Activated CD4-positive, alpha-beta memory T cell treated with anti-CD3 and anti-CD28 coated beads, Interleukin-2, amount 10 ng/mL, durations not matched to agents 7 days and 5 days (primary cell): Measurements from ENCODE around the gene MMP14. TPM values are rescaled to one million over a fixed set of nuclear protein-coding genes. Genes with fewer than 3 reads are reported as not detected.

ENCODE experiments used
- CTCF ChIA-PET: fragments of 350-600 bp; sonication (Branson Sonifier 250); formaldehyde crosslinking; loops from one replicate; lab custom pipeline; 2021; ENCODE audit warnings: antibody characterized with exemption, inconsistent platforms; lab: Charles Lee
- POLR2A ChIA-PET: fragments of 350-600 bp; sonication (Branson Sonifier 250); formaldehyde crosslinking; loops from one replicate; lab custom pipeline; 2021; ENCODE audit warnings: antibody characterized with exemption; lab: Charles Lee
- DNase-seq: peaks from one replicate; pipeline ENCODE4 v3.0.0-alpha.2; 2020
- H3K27ac Mint-ChIP-seq: one replicate; pipeline ENCODE4 v1.8.0; 2021; ENCODE audit warnings: mild to moderate bottlenecking, mixed read lengths
- H3K27me3 Mint-ChIP-seq: one replicate; pipeline ENCODE4 v1.8.0; 2021; ENCODE audit warnings: mixed read lengths
- H3K36me3 Mint-ChIP-seq: one replicate; pipeline ENCODE4 v1.8.0; 2021; ENCODE audit warnings: low read depth, mixed read lengths
- H3K4me1 Mint-ChIP-seq: one replicate; pipeline ENCODE4 v1.8.0; 2021; ENCODE audit warnings: mixed read lengths
- H3K4me3 Mint-ChIP-seq: one replicate; pipeline ENCODE4 v1.8.0; 2021; ENCODE audit warnings: mild to moderate bottlenecking, mixed read lengths
- H3K9me3 Mint-ChIP-seq: one replicate; pipeline ENCODE4 v1.8.0; 2021; ENCODE audit warnings: mixed read lengths
- total RNA-seq, 2 experiments: library from RNA; stranded (reverse); gene quantifications; one replicate each; pipeline ENCODE4 v1.2.3, GENCODE V29; 2021

The MMP14 gene
- total RNA-seq, 2 experiments from 2014 or later = 1.9 to 2.9 TPM

- H3K27ac Mint-ChIP-seq = no peak overlapping the region
- ChIA-PET CTCF (interaction anchor here (0.5 to 6.4 kb wide), 4 partner anchors 15 to 267 kb away, joined by 3 to 62 read pairs (median 4); no protein-coding TSS in a partner anchor), POLR2A (interaction anchor here (1.0 to 1.3 kb wide), 3 partner anchors 8 to 13 kb away, joined by 4 to 8 read pairs (median 5); partner anchors contain the start of gene MRPL52)
- H3K36me3 Mint-ChIP-seq = peaks cover 30% of the 10 kb centered on the region
- no peak overlapping the region for H3K4me3 Mint-ChIP-seq
- peaks cover 7% of the 10 kb centered on the region for H3K4me1 Mint-ChIP-seq
- no peaks in the 10 kb centered on the region for H3K9me3 Mint-ChIP-seq
- H3K27me3 Mint-ChIP-seq = peaks cover 15% of the 10 kb centered on the region
- no peak for DNase-seq
These were observed 1.6 kb downstream of the MMP14 start for GRCh38 chr14:22837750-22838538.

GRCh38 chr14:22838631-22839041 lies 2.3 kb downstream of the MMP14 start:
- Mint-ChIP-seq H3K36me3 (peaks cover 26% of the 10 kb centered on the region), H3K9me3 (no peaks in the 10 kb centered on the region), H3K27ac (no peak overlapping the region), H3K27me3 (peaks cover 18% of the 10 kb centered on the region), H3K4me1 (peaks cover 7% of the 10 kb centered on the region), H3K4me3 (no peak overlapping the region)
- no peak for DNase-seq
- ChIA-PET POLR2A (interaction anchor here (1.0 to 1.3 kb wide), 5 partner anchors 8 to 17 kb away, joined by 3 to 8 read pairs (median 4); partner anchors contain the start of gene MRPL52), CTCF (interaction anchor here (0.5 to 6.4 kb wide), 3 partner anchors 14 to 267 kb away, joined by 3 to 62 read pairs (median 4); no protein-coding TSS in a partner anchor)

- no peak overlapping the region for H3K4me3 Mint-ChIP-seq
- H3K4me1 Mint-ChIP-seq = peaks cover 7% of the 10 kb centered on the region
- ChIA-PET CTCF (interaction anchor here (1.0 to 6.4 kb wide), 3 partner anchors 9 to 219 kb away, joined by 3 to 62 read pairs (median 3); no protein-coding TSS in a partner anchor), POLR2A (interaction anchor here (1.0 to 1.3 kb wide), 4 partner anchors 9 to 16 kb away, joined by 3 to 8 read pairs (median 4); partner anchors contain the start of gene MRPL52)
- no peak for DNase-seq
- H3K9me3 Mint-ChIP-seq = no peaks in the 10 kb centered on the region
- H3K27ac Mint-ChIP-seq = no peak overlapping the region
- H3K36me3 Mint-ChIP-seq = peaks cover 25% of the 10 kb centered on the region
- peaks cover 18% of the 10 kb centered on the region for H3K27me3 Mint-ChIP-seq
These were observed 2.9 kb downstream of the MMP14 start for GRCh38 chr14:22839159-22839779.

GRCh38 chr14:22841311-22841710 lies 4.9 kb downstream of the MMP14 start:
- Mint-ChIP-seq H3K4me1 (peaks cover 6% of the 10 kb centered on the region), H3K9me3 (no peaks in the 10 kb centered on the region), H3K4me3 (no peak overlapping the region), H3K27me3 (peaks cover 19% of the 10 kb centered on the region), H3K27ac (no peak overlapping the region), H3K36me3 (peaks cover 6% of the 10 kb centered on the region)
- CTCF ChIA-PET = interaction anchor here (0.7 to 1.6 kb wide), 3 partner anchors 11 to 32 kb away, joined by 3 to 7 read pairs (median 3); partner anchors contain the start of gene MRPL52
- POLR2A ChIA-PET = interaction anchor here (0.5 to 1.1 kb wide), 2 partner anchors 11 to 116 kb away, joined by 3 to 6 read pairs; no protein-coding TSS in a partner anchor
- no peak for DNase-seq

- H3K4me3 Mint-ChIP-seq = no peak overlapping the region
- no peak overlapping the region for H3K27ac Mint-ChIP-seq
These were observed 5.4 kb downstream of the MMP14 start for GRCh38 chr14:22841769-22842168.

GRCh38 chr14:22842211-22843122 lies 6.1 kb downstream of the MMP14 start:
- H3K27me3 Mint-ChIP-seq = peaks cover 14% of the 10 kb centered on the region
- no peak overlapping the region for H3K27ac Mint-ChIP-seq
- POLR2A ChIA-PET = interaction anchor here (0.9 to 1.0 kb wide), 2 partner anchors 12 to 30 kb away, joined by 3 to 4 read pairs; no protein-coding TSS in a partner anchor
- H3K4me1 Mint-ChIP-seq = peaks cover 2% of the 10 kb centered on the region
- CTCF ChIA-PET = no interaction called here
- DNase-seq = no peak
- no peaks in the 10 kb centered on the region for H3K36me3 Mint-ChIP-seq
- no peak overlapping the region for H3K4me3 Mint-ChIP-seq
- H3K9me3 Mint-ChIP-seq = no peaks in the 10 kb centered on the region

More at GRCh38 chr14:22841769-22842168, 5.4 kb downstream of the MMP14 start:
- ChIA-PET POLR2A (no interaction called here), CTCF (interaction anchor here (0.7 to 1.6 kb wide), 2 partner anchors 11 to 12 kb away, joined by 3 to 7 read pairs; partner anchors contain the start of gene MRPL52)
- DNase-seq = no peak
- Mint-ChIP-seq H3K36me3 (peaks cover 4% of the 10 kb centered on the region), H3K27me3 (peaks cover 18% of the 10 kb centered on the region), H3K4me1 (peaks cover 5% of the 10 kb centered on the region), H3K9me3 (no peaks in the 10 kb centered on the region)

- Mint-ChIP-seq H3K4me1 (peaks cover 2% of the 10 kb centered on the region), H3K27ac (no peak overlapping the region), H3K36me3 (no peaks in the 10 kb centered on the region), H3K27me3 (peaks cover 11% of the 10 kb centered on the region), H3K4me3 (no peak overlapping the region), H3K9me3 (no peaks in the 10 kb centered on the region)
- POLR2A ChIA-PET = interaction anchor here (0.9 to 1.0 kb wide), 2 partner anchors 13 to 29 kb away, joined by 3 to 4 read pairs; no protein-coding TSS in a partner anchor
- DNase-seq = no peak
- CTCF ChIA-PET = no interaction called here
These were observed 6.9 kb downstream of the MMP14 start for GRCh38 chr14:22843123-22843925.

GRCh38 chr14:22844221-22845102 lies 8.1 kb downstream of the MMP14 start:
- POLR2A ChIA-PET = interaction anchor here (1.0 kb wide), 1 partner anchor 14 kb away, joined by 6 read pairs; no protein-coding TSS in a partner anchor

GRCh38 chr14:22845103-22845394 lies 8.7 kb downstream of the MMP14 start:
- Mint-ChIP-seq H3K27me3 (peaks cover 15% of the 10 kb centered on the region), H3K9me3 (no peaks in the 10 kb centered on the region), H3K27ac (no peak overlapping the region), H3K4me3 (no peak overlapping the region), H3K36me3 (no peaks in the 10 kb centered on the region), H3K4me1 (no peaks in the 10 kb centered on the region)
- POLR2A ChIA-PET = interaction anchor here (0.5 to 1.0 kb wide), 2 partner anchors 10 to 15 kb away, joined by 3 to 6 read pairs; no protein-coding TSS in a partner anchor
- CTCF ChIA-PET = interaction anchor here (0.9 to 1.0 kb wide), 2 partner anchors 10 to 275 kb away, joined by 3 read pairs; no protein-coding TSS in a partner anchor
- DNase-seq = no peak

More at GRCh38 chr14:22844221-22845102, 8.1 kb downstream of the MMP14 start:
- no peaks in the 10 kb centered on the region for H3K36me3 Mint-ChIP-seq
- H3K4me3 Mint-ChIP-seq = no peak overlapping the region
- H3K27ac Mint-ChIP-seq = no peak overlapping the region
- H3K9me3 Mint-ChIP-seq = no peaks in the 10 kb centered on the region
- no peak for DNase-seq
- peaks cover 13% of the 10 kb centered on the region for H3K27me3 Mint-ChIP-seq
- no peaks in the 10 kb centered on the region for H3K4me1 Mint-ChIP-seq
- CTCF ChIA-PET = interaction anchor here (0.9 to 1.0 kb wide), 2 partner anchors 11 to 274 kb away, joined by 3 read pairs; no protein-coding TSS in a partner anchor

GRCh38 chr14:22845821-22846625 lies 9.6 kb downstream of the MMP14 start:
- CTCF ChIA-PET = interaction anchor here (0.7 kb wide), 1 partner anchor 8 kb away, joined by 3 read pairs; no protein-coding TSS in a partner anchor
- H3K9me3 Mint-ChIP-seq = no peaks in the 10 kb centered on the region
- no peak overlapping the region for H3K4me3 Mint-ChIP-seq
- DNase-seq = no peak
- peaks cover 5% of the 10 kb centered on the region for H3K4me1 Mint-ChIP-seq
- no peak overlapping the region for H3K27ac Mint-ChIP-seq
- H3K27me3 Mint-ChIP-seq = peaks cover 15% of the 10 kb centered on the region
- POLR2A ChIA-PET = interaction anchor here (1.6 kb wide), 1 partner anchor 275 kb away, joined by 3 read pairs; no protein-coding TSS in a partner anchor
- no peaks in the 10 kb centered on the region for H3K36me3 Mint-ChIP-seq
